GM18517 (cell line): ENCODE results near the gene CYTH2.
A peak's percentile ranks its signal among the peaks of the same experiment; 100 is the strongest.

Experiments
- ATAC-seq: cut with Tn5 transposase; IDR thresholded peaks from one replicate; pipeline ENCODE4 v1.9.1; 2021; ENCODE audit warnings: mild to moderate bottlenecking, moderate library complexity; ENCODE audit not compliant: unreplicated experiment

The CYTH2 gene

DNA sequence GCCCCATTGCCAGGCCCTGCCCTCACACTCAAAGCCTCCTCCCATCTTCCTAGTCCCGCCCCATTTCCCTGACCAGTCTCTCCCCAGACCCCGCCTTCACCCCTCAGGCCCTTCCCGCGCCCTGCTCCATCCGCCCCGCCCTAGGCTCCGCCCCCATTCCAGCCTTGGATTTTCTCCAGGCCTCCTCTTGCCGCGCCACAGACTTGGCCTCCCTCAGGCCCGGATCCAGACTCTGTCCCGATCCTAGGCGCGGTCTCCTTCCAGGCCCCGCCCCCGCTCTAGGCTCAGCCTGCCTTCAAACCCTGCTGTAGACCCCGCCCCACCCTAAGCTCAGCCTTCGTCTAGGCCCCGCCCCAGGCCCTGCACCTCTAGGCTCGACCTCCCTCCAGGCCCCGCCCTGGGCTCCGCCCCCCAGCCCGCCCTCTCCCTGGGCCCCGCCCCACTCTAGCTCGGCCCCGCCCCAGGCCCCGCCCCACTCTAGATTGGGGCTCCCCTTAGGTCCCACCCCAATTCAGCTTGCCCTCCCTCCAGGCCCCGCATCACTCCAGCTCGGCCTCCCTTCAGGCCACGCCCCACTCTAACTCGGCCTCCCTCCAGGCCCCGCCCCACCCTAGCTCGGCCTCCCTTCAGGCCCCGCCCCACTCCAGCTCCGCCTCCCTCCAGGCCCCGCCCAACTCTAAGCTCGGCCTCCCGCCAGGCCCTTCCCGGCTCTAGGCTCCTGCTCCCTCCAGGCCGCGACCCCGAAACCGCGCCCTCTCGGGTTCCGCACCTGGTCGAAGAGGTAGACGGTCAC lies 24.0 kb downstream of the CYTH2 start:
- ATAC-seq, result peak; percentile 69

GRCh38 chr19:48493718-48494401 lies 24.7 kb downstream of the CYTH2 start:
- ATAC-seq, result peak; percentile 18

DNA sequence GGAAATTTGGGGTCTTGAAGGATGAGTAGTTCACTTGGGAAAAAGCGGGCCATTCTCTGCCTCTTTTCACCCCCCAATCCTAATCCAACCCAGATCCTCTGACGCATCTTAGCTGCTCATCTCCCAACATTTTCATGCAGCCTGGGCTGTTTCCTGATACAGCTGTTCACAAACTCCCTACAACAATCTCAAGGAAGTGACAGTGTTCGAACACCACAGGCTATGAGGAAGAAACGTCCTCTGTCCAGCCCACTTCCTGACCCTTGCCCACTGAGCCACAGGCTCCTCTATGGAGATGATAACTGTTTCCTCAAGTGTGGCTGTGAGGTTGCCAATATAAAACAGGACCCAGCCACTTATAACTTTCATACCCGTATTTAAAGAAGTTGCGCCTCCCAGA lies 26.2 kb downstream of the CYTH2 start:
- ATAC-seq, result no peak

GRCh38 chr19:48496959-48497727 lies 28.0 kb downstream of the CYTH2 start:
- no peak for ATAC-seq

- ATAC-seq, result no peak
Measured at GRCh38 chr19:48497728-48498594, 28.8 kb downstream of the CYTH2 start.

DNA sequence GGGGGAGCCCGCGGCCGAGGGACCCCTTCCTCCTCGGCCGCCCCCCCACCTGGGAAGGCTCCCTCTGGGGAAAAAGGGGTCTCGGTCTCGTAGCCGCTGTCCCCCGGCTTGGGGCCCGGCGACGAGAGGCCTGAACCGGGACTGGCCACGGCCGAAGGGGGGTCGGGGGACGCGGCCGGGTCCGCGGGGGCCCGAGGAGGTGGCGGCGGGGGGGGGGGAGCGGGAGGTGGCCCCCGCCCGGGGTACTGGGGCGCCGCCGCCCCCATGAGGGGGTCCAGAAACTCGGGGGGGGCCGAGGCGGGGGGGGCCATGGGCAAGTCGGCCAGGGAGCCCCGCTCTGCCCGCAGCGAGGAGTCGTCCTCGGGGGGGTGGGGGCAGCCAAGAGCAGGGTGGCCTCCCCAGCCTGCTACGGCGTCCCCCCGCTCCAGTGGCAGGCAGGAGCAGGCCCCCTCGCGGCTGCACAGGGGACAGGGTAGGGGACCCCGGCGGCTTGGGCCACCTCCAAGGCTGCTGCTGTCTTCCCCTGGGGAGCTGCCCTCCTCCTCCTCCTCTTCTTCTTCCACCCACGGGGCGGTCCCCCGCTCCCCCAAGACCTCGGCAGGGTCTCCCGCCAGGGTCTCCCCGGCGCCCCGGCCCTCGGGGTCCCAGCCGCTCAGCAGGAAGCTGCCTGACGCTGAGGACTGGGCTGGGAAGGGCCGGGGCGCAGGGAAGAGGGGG lies 29.6 kb downstream of the CYTH2 start:
- no peak for ATAC-seq

DNA sequence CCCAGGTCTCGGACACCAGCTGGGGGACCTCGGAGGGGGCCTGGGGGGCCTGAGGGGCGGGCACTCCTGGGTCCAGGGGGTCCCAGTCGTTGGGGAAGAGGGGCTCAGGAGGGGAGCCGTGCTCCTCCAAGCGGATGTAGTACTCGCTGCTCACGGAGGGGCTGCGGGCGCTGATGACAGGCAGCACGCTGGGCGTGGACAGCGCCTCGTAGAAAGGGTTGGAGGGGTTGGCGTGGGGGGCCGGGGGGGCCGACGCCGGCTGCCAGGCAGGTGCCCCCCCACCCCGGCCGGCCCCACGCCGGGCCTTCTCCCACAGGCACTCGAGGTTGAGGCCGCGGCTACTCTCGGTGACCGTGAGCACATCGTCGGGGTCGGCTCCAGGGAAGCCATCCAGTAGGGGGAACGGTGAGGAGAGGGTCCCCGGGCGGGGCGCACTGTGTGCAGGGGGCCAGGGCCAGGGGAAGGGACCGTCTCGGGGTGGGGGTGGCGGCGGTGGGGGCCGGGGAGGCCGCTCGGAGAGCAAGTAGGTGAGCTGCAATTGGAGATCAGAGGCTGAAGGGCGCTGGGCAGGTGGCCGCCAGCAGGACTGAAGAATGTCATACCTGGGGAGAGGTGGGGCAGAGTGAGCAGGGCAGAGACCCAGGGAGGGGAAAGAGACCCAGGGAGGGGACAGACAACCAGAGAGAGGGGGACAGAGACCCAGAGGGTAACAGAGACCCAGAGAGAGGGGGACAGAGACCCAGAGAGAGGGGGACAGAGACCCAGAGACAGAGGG lies 30.3 kb downstream of the CYTH2 start:
- ATAC-seq, result no peak

GRCh38 chr19:48500830-48501493 lies 31.8 kb downstream of the CYTH2 start:
- ATAC-seq, result no peak

DNA sequence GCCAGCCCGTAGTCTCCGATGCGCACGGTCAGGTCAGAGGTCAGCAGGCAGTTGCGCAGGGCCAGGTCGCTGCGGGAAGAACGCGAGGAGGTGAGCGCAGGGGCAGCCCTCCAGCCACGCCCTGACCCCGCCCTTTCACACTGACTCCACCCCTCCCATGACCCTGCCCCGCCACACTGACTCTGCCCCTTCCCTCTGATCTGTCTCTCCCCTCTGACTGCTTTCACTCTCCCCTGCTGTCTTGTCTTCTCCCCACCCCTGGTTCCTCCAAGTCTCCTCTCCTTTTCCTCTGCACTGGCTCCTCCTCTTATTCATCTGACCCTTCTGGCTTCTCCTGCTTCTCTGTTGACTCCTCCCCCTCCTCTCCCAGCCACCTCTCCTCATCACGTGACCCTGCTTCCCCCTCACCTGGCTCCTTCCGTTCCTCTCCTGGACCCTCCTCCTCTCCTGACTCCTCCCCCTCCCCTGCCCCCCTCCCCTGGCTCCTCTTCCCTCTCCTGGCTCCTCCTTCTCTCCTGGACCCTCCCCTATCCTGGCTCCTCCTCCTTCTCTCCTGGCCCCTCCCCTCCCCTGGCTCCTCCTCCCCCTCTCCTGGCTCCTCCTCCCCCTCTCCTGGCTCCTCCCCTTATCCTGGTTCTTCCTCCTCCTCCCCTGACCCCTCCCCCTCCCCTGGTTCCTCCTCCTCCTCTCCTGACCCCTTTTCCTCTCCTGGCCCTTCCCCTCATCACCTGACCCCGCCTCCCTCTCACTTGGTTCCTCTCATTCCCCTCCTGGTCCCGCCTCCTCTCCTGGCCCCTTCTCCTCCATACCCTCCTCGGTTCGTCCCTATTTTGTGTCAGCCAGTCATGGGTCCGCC lies 32.6 kb downstream of the CYTH2 start:
- no peak for ATAC-seq

GRCh38 chr19:48502350-48503018 lies 33.3 kb downstream of the CYTH2 start:
- no peak for ATAC-seq

- ATAC-seq, result no peak
Measured at GRCh38 chr19:48506138-48506733, 37.1 kb downstream of the CYTH2 start.

DNA sequence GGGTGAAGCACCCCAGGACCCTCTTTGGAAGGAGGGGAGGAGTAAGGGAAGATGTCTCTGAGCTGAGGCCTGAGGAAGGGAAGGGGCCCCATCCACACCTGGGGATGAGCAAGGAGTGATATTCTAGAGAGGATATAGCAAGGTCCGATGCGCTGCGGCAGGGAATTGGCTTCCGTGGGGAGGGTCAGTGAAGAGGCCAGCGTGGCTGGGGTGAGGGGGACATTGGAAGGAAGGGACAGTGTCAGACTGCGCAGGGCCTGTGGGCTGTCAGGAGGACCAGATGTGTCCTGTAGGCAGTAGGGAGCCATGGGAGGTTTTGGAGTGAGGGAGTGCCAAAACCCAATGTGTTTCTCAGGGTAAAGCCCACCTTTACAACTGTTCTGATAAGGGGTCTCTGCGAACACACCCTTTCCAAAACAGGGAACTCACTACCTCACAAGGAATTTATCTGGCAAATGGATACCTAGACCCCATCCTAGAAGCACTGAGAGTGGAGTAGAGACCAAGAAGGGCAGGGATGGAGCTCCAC lies 38.8 kb downstream of the CYTH2 start:
- no peak for ATAC-seq

GRCh38 chr19:48508729-48509411 lies 39.7 kb downstream of the CYTH2 start:
- no peak for ATAC-seq

GRCh38 chr19:48509467-48510194 lies 40.5 kb downstream of the CYTH2 start:
- no peak for ATAC-seq
